Measurements from ENCODE around the gene CLDN2. TPM values are rescaled to one million over a fixed set of nuclear protein-coding genes. Genes with fewer than 3 reads are reported as not detected.
"Not testable (repeated sequence)": the region's sequence is repeated elsewhere in the genome, so short reads cannot be mapped to it uniquely, and the experiment has no call there.

CLDN2 gene, protein sequence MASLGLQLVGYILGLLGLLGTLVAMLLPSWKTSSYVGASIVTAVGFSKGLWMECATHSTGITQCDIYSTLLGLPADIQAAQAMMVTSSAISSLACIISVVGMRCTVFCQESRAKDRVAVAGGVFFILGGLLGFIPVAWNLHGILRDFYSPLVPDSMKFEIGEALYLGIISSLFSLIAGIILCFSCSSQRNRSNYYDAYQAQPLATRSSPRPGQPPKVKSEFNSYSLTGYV
- polyA plus RNA-seq (2013, experiment 1 of 2; ENCODE audit: insufficient read length): 0.13 TPM
- 0.05 TPM for polyA plus RNA-seq (2013, experiment 2 of 2; ENCODE audit: insufficient read length)

DNA sequence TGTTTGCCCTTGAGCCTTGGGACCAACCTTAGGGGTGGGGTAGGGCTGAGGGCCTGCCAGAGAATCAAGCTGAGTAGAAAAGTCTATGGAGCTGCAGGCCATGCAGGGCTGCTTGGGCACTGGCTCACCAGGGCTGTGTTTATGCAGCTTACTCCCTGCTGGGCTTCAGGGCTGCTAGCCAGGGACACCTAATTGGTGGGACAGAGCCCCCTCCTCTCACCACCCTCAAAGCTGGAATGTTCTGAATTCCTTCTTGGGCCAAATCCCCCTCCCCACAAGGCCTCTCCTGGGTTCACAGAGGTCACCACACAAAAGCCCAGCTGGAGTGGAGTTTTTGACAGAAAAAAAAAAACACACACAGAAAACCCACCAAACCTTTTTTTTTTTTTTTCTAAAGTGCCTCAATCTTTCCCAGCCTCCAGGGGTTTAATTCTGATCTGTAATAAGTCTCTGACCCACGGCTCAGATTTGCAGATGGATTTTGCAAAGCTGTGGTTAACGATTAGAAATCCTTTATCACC is at the start of gene CLDN2:
Gene CLDN2 (plus strand): TSS at position 471 of the 521 bp plus-strand sequence. CDS start 7,827 bp downstream, outside the sequence.
- DNase-seq: no peak

DNA sequence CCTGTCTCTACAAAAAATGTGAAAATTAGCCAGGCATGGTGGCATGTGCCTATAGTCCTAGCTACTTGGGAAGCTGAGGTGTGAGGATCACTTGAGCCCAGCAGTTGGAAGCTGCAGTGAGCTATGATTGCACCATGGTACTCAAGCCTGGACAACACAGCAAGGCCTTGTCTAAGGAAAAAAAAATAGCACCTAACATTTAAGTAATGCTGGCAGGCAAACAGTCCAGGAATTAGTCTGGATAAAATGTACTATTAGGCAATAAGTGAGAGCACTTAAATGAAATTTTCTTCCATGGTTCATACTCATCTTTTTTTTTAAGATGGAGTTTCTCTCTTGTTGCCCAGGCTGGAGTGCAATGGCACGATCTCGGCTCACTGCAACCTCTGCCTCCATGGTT is 47.4 kb upstream of the CLDN2 start:
- DNase-seq: not testable (repeated sequence)

DNA sequence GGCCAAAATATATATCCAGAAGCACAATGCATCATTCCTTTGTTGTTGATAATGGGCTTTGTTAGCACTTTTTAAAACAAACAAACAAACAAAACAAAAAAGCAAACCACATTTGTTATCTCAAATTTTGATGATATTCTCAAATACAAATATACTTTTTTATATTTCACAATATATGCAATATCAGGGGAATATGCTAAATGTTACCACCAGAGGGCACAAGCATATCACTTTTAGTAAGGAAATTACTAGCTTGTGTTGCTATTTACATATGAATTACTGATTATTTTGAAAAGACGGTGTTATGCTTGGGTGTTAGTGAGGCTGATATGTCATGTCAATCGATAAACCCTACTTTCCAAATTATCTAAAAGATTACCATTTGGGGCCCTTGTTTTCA is 46.1 kb upstream of the CLDN2 start:
- DNase-seq: peak; percentile 15

DNA sequence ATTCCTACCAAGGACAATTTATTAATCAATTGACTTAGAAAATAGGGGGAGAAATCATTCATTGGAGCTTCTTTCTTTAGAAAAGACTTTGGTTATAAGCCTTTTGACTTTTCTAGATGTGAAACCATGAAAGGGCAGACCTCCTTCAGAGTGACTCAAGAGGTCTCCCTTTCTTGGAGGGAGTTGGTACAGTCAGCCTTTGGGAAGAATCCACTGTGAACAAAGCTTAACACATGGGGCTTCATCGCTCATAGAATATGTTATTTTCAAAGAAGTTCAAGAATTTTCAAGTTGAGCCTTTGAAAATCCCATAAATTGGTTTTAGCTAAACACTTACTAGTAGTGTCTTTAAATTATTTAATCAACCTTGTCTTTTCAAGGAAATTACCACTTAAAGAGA is 45.1 kb upstream of the CLDN2 start:
- DNase-seq: no peak

DNA sequence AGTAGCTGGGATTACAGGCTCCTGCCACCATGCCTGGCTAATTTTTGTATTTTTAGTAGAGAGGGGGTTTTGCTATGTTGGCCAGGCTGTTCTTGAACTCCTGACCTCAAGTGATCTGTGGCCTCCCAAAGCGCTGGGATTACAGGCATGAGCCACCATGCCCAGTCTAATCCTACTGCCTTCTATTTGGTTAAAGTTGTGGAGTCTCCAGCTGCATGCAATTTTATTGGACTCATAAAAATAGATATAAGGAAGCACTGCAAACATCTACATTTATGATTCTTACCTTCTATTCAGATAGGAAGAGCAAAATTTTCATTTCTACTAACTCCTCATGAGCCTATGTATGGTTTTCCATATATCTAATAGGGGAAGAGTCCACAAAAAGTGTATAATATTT is 30.7 kb upstream of the CLDN2 start:
- no peak for DNase-seq

DNA sequence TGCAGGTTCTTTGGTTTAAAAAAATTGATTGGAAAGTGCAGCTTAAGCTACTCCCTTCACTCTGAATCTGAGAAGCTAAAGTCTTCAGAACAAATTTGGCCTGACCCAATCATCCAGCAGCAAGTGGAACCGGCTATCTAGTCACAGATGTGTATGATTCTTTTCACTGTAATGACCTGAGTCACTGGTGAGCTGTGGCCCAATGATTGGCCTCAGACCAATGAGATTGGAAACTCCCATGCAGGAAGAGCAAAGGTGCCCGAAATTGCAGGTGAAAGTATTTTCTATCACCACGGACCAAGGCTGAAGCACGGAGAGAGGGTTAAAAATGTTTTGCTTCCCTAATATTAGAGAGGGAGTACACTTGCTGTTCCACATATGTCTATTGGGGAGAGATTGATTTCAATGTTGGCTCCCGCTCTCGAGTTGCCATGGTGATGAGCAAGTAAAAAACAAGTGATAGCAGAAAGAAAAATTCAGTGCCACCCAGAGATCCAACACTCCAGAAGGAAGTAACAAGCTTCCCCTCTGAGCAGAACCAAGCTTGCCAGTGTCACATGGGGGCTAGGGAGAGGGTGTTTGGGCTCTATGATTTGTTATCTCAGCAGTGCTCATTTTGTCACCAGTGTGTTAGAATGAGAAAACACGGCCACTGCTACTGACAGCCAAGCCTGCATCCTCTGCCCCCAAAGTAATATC is 28.3 kb upstream of the CLDN2 start:
- no peak for DNase-seq

DNA sequence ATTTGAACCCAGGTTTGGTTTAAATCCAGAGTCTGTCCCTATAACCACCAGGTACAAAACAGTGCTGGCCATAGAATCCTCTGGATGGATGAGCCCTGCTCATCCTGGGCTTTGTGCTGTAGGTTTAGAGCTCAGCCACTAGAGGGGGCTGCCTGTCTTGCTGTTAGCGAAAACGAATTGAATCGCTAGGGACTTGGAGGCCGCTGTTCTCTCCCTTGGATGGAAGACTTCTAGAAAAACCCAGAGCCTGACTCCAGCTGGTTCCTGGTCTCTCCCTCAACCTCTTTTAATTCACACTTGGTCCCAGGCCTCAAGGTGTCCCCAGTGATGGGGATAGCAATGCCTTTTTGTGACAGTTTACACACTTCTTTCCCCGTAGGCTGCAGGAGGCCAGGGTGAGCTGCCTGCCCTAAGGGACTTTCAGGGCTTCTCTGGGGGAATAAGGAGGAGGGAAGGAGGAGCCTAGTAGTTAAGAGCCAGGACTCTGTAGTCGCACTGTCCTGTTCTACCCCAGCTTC is 25.8 kb upstream of the CLDN2 start:
- DNase-seq: peak; percentile 64

DNA sequence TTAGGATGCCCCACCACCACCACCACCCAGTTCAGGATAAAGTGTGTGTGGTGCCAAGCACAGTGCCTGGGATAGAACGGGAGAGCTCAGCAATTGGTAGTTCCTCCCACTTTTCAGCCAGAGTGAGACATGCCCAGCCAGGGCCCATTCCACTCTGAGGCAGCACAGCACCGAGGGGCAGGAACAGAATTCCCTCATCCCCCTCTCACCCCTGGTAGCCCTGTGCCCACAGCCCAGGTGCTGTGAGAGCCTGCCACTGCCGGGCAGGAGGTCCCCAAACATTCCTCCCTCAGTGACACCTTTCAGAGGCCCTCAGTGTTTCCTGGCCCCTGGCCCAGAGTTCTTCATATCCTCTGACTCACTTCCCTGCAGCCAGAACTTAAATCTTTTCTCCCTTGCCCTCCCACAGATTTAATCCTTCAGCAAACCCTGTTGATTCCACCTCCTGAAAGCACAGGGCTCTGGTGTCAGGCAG is 25.2 kb upstream of the CLDN2 start:
- DNase-seq: peak; percentile 80

DNA sequence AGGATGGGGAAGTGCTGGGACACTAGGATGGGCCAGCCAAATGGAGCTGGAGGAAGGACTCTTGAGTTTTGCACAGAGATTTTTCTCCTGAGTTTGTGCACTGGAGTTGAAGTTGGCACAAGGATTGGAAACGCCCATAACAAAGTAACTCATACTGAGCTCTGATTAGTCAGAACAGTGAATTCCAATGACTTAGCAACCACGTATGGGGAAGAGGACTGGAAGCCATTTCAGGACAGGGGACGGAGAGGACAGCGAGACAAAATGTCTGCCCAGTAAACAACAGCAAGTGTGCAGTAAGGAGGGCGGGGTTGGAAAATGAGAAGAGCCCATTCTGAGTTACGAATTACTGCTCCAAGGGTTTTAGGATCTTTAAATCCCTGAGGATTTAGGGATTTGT is 22.9 kb upstream of the CLDN2 start:
- peak; percentile 58 for DNase-seq

DNA sequence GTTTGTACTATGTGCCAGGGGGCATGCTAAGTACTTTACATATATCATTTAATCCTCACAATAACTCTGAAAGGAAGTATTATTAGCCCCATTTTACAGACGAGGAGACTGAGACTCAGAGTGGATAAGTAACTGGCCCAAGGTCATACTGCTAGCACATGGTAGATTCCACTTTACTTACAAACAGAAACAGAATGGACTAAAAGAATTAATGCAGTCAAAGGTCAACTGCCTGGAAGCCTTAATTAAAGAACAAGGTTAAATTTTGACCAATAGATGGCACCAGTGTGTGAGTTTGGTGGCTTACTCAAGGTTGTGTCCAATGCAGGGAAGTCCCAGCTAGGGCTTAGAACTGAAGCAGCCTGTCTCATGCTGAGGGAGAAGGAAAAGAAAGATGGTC is 21.7 kb upstream of the CLDN2 start:
- peak; percentile 47 for DNase-seq

DNA sequence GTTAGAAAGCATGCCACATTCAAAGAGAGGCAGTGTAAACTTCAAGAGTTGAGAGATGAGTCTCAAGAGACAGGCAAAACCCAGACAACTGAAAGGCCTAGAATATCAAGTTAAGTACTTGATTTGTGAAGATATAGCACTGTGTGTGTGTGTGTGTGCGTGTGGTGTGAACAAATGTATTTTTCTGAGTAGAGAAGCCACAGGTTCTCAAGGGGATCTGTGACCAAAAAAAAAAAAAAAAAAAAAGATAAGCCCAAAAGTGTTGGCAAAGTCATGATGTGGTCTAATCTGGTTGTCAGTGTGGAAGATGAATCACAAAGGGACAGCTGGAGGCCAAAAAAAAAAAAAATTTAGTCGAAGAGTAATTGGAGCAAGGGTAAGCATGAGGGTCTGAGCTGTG is 20.9 kb upstream of the CLDN2 start:
- DNase-seq: no peak

DNA sequence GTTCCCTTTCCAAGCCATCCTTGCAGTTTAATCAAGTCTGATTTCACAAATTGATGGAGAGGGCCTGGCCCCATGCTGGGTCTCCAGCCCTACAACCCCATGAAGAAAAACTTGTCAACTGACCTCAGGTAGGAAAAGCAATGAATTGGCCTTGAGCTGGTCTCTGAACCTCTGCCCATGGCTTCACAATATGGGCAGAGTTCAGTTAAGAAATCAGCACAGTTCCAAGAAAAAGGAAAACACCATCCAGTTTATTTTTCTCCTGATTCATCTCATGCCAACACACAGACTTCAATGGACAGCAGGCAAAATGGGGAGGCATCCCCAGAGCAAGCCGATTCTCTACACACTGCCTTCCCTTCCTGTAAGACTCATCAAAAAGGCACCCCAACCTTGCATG is 20.4 kb upstream of the CLDN2 start:
- no peak for DNase-seq

DNA sequence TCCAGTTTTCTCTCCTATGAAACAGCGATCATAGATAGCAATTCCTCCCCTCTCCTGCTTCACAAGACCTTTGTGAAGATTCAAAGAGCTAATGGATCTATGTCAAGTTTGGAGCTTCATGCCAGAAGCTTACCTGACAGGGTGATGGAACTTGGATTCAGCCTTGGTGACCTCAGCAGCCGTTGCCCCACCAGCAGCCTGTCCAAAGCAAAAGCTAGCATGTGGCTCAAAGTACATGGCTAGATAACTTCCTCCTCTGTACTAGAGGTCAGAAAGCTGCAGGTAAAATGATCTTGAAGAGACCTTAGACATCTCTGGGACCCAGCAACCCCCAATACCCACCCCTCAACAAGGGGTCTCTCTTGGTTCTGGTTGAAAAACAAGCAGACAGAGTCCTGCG is 18.9 kb upstream of the CLDN2 start:
- no peak for DNase-seq

DNA sequence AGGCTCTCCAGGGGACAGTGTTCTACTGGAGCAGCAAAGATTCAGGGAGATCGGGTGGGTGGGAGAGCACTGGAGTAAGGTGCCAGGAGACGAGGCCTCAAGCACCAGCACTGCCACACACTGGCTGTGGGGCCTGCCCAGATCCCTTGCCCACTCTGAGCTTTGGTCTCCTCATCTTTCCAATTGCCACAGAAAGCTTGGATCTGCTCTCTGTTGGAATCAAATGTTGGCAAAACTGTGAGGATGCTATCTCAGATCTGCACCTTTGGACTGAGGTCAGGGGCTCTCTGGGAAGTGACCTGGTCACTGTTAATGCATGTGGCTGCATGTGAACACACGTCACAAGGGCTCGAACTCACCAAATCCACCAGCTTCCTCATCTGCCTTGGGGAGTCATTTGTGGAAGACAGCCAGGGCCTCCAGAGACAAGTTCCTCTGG is 18.4 kb upstream of the CLDN2 start:
- DNase-seq: no peak

DNA sequence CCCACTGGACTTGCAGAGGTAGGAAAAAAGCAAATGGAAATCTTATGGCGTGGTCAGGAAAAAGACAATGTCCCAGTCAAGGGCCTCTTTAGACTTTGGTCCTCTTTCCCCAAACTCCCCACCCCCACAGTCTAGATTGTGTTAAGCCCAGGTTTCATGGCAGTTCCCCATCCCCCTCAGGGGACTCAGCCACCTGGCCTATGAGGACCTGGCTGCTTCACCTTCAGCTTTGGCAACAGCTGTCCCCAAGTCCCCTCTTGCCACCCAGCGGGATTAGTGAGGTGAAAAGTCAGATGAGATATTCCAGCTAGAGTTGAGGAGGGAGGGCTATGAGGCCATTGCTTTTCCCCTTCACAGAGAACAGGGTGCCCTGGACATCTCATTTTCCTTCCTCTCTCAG is 17.5 kb upstream of the CLDN2 start:
- DNase-seq: no peak

DNA sequence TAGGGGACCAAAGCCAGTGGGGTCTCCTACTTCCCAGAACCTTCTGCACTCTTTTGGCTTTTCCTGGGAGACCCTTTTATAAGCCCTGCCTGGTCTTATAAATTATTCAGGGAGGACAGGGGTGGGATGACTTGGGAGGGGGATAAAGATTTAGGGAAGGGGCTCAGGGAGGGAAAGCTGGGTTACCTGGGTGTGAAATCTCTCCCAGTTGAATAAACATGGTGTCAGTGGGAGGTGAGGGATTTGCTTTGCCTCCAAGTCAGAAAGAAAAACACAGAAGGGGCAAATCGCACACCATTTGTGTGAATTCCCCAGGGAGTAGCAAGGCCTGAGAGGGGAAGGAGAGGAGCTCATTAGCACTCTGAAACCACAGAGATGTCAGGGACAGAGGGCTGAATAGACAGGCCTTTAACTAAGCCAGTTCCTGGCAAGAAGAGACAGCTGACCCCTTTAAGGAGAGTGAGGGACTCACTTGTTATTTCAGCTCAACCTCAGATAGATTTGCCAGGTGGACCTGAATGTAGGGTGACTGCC is 16.8 kb upstream of the CLDN2 start, which contains the start of gene RIPPLY1:
Gene RIPPLY1 (minus strand): TSS at position 51 of the 534 bp plus-strand sequence. CDS start 54 bp downstream, outside the sequence.
- no peak for DNase-seq

DNA sequence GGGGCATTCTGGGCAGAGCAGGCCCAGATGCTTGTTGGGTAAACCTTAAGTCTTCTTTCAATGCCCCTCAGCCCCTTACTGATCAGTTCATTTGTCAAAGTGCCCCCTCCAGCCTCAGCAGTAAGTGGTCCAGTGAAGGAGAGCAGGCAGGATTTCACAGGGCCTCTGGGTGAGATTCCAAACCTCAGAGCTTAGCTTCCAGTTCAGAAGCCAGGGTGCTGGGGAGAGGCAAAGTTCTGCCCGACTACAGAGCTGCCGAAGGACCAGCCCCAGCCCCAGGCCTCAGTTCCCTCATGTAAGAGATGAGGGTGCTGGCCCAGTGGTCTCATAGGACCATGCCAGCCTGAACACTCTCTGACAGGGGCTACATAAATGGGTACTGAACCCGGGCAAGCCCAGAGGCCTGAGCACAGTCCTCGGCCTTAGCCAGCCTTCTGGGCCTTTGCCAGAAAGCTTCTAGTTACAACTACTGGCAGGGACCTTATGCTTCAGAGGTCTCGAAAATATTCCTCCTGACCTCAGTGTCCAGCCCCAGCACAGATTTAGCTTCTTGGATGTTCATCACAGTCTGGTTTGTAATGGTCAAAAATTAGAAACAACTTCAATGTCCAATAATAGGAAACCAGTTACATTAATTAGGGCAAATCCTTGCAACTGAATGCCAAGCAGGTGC is 16.2 kb upstream of the CLDN2 start:
- DNase-seq: no peak

DNA sequence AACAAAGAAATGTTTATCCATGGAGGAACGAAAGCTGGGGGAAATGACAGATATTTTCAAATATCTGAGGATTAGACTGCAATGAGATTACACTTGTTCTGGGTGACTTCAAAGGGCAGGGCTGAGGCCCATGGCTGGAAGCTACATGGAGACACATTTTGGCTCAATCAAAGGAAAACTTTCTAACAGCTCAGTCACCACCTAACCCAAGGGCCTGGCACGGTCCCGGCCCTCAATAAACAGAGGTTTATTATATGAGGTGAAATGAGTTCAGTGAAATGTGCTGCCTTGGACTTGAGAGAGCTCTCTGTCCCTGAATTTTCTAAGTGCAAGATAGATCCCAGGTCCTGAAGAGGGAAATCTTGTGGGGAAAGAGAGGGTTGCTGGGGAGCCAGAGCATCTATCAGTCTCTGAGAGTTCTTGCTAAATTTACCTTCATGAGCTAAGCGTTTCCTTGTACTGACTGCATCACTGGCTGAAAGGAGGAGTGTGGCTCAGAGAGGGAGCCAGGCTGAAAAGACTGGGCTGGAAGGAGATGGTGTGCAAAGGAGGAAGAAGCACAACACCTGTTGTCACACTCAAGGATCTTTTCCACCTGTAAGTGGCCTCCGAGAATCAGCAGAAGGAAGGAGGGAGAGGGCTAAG is 15.0 kb upstream of the CLDN2 start:
- DNase-seq: no peak

DNA sequence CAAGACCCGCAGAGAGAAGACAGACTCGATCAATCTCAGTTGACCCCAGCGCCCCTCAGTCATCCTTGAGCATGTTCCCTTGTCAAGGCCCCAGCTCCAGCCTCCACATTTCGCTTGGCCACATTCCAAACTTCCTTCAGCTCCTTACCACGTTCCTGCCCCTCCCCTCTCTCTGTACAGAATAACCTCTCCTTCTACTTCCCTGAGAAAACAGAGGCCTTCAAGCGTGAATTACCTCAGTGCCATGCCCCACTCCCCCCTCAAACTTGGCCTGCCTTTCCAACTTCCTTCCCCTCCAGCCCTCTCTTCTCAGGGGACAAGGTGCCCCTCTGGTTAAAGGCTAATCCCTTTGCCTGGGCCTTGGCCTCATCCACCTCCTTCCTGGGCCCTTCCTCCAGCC is 13.8 kb upstream of the CLDN2 start:
- DNase-seq: no peak

DNA sequence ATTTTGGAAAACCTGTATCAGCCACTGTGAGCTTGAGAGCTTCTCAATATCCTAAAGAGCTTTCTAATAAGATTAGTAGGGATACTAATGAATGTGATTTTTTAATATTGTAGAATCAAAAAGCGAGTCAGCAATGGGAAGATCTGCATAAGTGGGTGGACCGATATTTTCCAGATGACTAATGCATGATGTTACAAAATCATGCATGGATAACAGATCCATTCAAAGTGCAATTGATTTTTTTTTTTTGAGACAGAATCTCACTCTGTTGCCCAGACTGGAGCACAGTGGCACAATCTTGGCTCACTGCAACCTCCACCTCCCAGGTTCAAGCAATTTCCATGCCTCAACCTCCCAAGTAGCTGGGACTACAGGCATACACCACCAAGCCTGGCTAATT is 7.3 kb upstream of the CLDN2 start:
- DNase-seq: no peak

DNA sequence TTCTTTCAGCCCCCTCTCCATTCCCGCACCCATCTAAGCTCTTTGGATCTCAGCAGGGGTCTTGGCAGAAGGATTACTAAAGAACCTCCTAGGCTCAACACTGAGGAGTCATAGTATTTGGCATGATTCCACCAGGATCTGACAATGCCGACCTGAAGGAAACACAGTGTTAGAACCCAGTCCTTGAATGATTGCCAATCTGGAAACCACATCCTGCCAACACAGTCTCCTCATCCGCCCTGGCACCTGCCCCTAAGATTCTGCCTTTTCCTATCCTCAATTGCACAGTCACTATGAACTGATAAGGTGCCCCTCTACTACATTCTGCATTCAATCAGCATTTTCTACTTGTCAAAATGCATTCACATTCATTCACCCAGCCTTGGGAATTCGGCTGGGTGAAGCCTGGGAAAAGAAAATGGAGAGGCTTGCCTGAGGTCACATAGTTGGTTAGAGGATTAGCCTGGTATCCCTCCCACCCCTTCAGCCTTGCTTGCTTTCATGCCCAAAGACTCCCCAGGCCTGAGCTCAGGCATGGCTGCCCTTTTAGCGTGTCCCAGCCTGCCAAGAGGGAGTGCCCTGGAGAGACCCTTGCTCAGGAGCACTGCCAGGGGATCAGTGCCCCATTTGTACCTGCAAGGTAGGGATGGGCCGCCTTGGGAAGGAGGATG is 2.2 kb upstream of the CLDN2 start:
- DNase-seq: peak; percentile 71

DNA sequence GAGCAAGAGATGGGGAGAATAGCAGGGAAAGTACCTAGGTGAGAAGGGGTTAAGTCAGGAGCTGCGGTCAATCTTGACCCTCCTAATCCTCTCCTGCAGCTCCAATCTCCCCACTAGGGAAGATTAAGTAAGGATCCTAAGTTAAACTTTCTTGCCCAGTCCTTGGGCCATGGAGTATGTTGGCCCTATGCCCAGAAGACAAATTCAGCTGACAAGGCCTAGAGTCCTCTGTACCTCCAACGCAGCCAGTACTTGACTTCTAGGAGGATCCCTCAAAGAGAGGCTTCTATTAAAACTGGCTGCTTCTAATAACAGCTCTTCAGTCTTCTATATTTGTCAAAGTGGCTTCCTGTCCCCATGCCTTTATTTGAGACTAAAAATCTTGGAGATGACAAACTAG is 1.4 kb downstream of the CLDN2 start:
- DNase-seq: no peak
